Gastrocnemius medialis (tissue), 4 donors: Measurements from ENCODE around the gene DEPP1. TPM values are rescaled to one million over a fixed set of nuclear protein-coding genes. Genes with fewer than 3 reads are reported as not detected.

Experiments used
- ATAC-seq, 2 donors: fragments of 150-250 bp; one replicate each; pipeline ENCODE4 v1.9.1; 2016
- DNase-seq, 2 donors: peaks; one replicate each; pipeline ENCODE4 v3.0.0-alpha.2; 2019
- H3K27ac ChIP-seq, 4 donors: fragments of 200-600 bp; sonication (generic); 1 replicate in 1 of 4; 2 replicates in 3 of 4; pipeline ENCODE4 v1.5.1; 2016 to 2018; ENCODE audit warnings: mild to moderate bottlenecking in 2 of 4, moderate library complexity in 1 of 4
- H3K27me3 ChIP-seq, 3 donors: fragments of 200-600 bp; sonication (generic) in 2 of 3; 1 replicate in 1 of 3; 2 replicates in 2 of 3; pipeline versions ENCODE4 v1.5.1 to v1.6.0; 2016 to 2019; ENCODE audit warnings: mild to moderate bottlenecking in 1 of 3, moderate library complexity in 1 of 3
- H3K36me3 ChIP-seq, 2 donors: fragments of 200-600 bp; sonication (generic) in 1 of 2; one replicate each; pipeline ENCODE4 v1.5.1; 2017 to 2018
- H3K4me1 ChIP-seq, 2 donors: fragments of 200-600 bp; sonication (generic) in 1 of 2; one replicate each; pipeline ENCODE4 v1.5.1; 2016 to 2017; ENCODE audit warnings: mild to moderate bottlenecking in 2 of 2
- H3K4me3 ChIP-seq, 4 donors: fragments of 200-600 bp; sonication (generic) in 3 of 4; 1 replicate in 1 of 4; 2 replicates in 3 of 4; pipeline ENCODE4 v1.5.1; 2016 to 2019; ENCODE audit warnings: mild to moderate bottlenecking in 2 of 4
- H3K9me3 ChIP-seq, 3 donors: fragments of 200-600 bp; sonication (generic) in 2 of 3; 1 replicate in 1 of 3; 2 replicates in 2 of 3; pipeline ENCODE4 v1.5.1; 2016 to 2019
- CTCF ChIP-seq, 5 experiments: fragments of 450-650 bp in 3 of 5; fragments of 200-600 bp in 2 of 5; sonication (generic) in 2 of 5; IDR thresholded peaks in 4 of 5; conservative IDR thresholded peaks in 1 of 5; 1 replicate in 4 of 5; 2 replicates in 1 of 5; pipeline ENCODE4 v1.5.1; 2016 to 2019; ENCODE audit warnings: antibody characterized with exemption in 5 of 5, mild to moderate bottlenecking in 3 of 5, moderate library complexity in 3 of 5
- POLR2A ChIP-seq, 2 donors: fragments of 450-650 bp; IDR thresholded peaks; one replicate each; pipeline ENCODE4 v1.6.1; 2017; ENCODE audit warnings: antibody characterized with exemption in 2 of 2, mild to moderate bottlenecking in 2 of 2, moderate library complexity in 2 of 2
- in situ Hi-C, 4 donors: fragments of 200-750 bp; cut with MboI; loops; one replicate each; pipeline versions ENCODE4 v1.15.0 to v1.8.0; 2017; ENCODE audit warnings: low sequenced_read_pairs in 4 of 4
- intact Hi-C: fragments of 100-400 bp; cut with DNase I; formaldehyde crosslinking; loops from one replicate; pipeline ENCODE4 v1.15.1; 2023; ENCODE audit warnings: low total_unique reads
- total RNA-seq, 4 donors: library from RNA; depleted of rRNA; stranded (reverse); fragments of >200 nt; gene quantifications; one replicate each; pipeline versions ENCODE4 v1.1.0 to v1.2.3, GENCODE V29; 2016

The DEPP1 gene
- total RNA-seq, 4 donors from 2014 or later: 83.4 to 331 (median 120) TPM

- in situ Hi-C loops (no loop called here), intact Hi-C loops (no loop called here)
- TF ChIP-seq CTCF (IDR thresholded peaks at IDR 0.05 in 4 of 5, conservative IDR thresholded peaks at IDR 0.05 in 1 of 5) (no peak), POLR2A (IDR thresholded peaks at IDR 0.05) (no peak)
- ATAC-seq: no peak
- H3K4me1 ChIP-seq: peaks cover 8 to 23% of the 10 kb centered on the region in 2 donors
- H3K27me3 ChIP-seq: no peaks in the 10 kb centered on the region
- no peak overlapping the region for H3K4me3 ChIP-seq
- no peaks in the 10 kb centered on the region for H3K9me3 ChIP-seq
- H3K36me3 ChIP-seq: peaks cover 0 to 10% of the 10 kb centered on the region in 2 donors
- DNase-seq: no peak
- H3K27ac ChIP-seq: no peak overlapping the region
Observed at GRCh38 chr10:44952779-44953231, 25.8 kb downstream of the DEPP1 start.

GRCh38 chr10:44951576-44952226 lies 26.9 kb downstream of the DEPP1 start:
- in situ Hi-C loops: no loop called here
- H3K27me3 ChIP-seq: no peaks in the 10 kb centered on the region
- intact Hi-C loops: no loop called here
- no peak for ATAC-seq
- H3K4me1 ChIP-seq: peaks cover 10 to 22% of the 10 kb centered on the region in 2 donors
- TF ChIP-seq POLR2A (IDR thresholded peaks at IDR 0.05): no peak
- no peak for TF ChIP-seq CTCF (IDR thresholded peaks at IDR 0.05 in 4 of 5, conservative IDR thresholded peaks at IDR 0.05 in 1 of 5)
- H3K36me3 ChIP-seq: peaks cover 0 to 10% of the 10 kb centered on the region in 2 donors
- DNase-seq: no peak
- no peak overlapping the region for H3K27ac ChIP-seq
- no peaks in the 10 kb centered on the region for H3K9me3 ChIP-seq
- H3K4me3 ChIP-seq: no peak overlapping the region

GRCh38 chr10:44950326-44951225 lies 28.0 kb downstream of the DEPP1 start:
- DNase-seq: no peak
- peaks cover 10 to 33% of the 10 kb centered on the region in 2 donors for H3K4me1 ChIP-seq

GRCh38 chr10:44949915-44950314 lies 28.7 kb downstream of the DEPP1 start:
- ATAC-seq (no peak), DNase-seq (no peak)
- Histone ChIP-seq H3K36me3 (peaks cover 0 to 5% of the 10 kb centered on the region in 2 donors), H3K27ac (no peak overlapping the region), H3K27me3 (no peaks in the 10 kb centered on the region), H3K9me3 (no peaks in the 10 kb centered on the region), H3K4me3 (no peak overlapping the region), H3K4me1 (peaks cover 10 to 34% of the 10 kb centered on the region in 2 donors)
- in situ Hi-C loops: no loop called here
- no peak for TF ChIP-seq CTCF (IDR thresholded peaks at IDR 0.05 in 4 of 5, conservative IDR thresholded peaks at IDR 0.05 in 1 of 5)
- intact Hi-C loops: no loop called here

More at GRCh38 chr10:44950326-44951225, 28.0 kb downstream of the DEPP1 start:
- TF ChIP-seq CTCF (IDR thresholded peaks at IDR 0.05 in 4 of 5, conservative IDR thresholded peaks at IDR 0.05 in 1 of 5) (no peak), POLR2A (IDR thresholded peaks at IDR 0.05) (no peak)
- intact Hi-C loops: no loop called here
- in situ Hi-C loops: no loop called here
- no peaks in the 10 kb centered on the region for H3K9me3 ChIP-seq
- no peak overlapping the region for H3K27ac ChIP-seq
- H3K27me3 ChIP-seq: no peaks in the 10 kb centered on the region
- peaks cover 0 to 5% of the 10 kb centered on the region in 2 donors for H3K36me3 ChIP-seq
- ATAC-seq: no peak
- H3K4me3 ChIP-seq: no peak overlapping the region
